SK-N-SH treated with all-trans-retinoic acid at 6 μM for 48 hours (cell line): ENCODE measurements around the gene MMADHC.
A peak's percentile ranks its signal among the peaks of the same experiment; 100 is the strongest.

Experiments
- ATAC-seq: fragments of 200-7000 bp; cut with Tn5 transposase; 3 replicates; pipeline ENCODE4 v1.9.1; 2020; ENCODE audit warnings: mild to moderate bottlenecking, moderate library complexity
- ARNTL ChIP-seq: fragments of 450-650 bp; formaldehyde crosslinking; IDR thresholded peaks from 2 replicates; pipeline ENCODE4 v1.5.0; 2020; ENCODE audit warnings: low read depth, mild to moderate bottlenecking, moderate library complexity, borderline replicate concordance
- BACH2 ChIP-seq: fragments of 250-450 bp; sonication (Bioruptor Pico); IDR thresholded peaks from 2 replicates; pipeline ENCODE4 v1.9.0; 2021; ENCODE audit warnings: mild to moderate bottlenecking, borderline replicate concordance
- CREB5 ChIP-seq: fragments of 250-450 bp; sonication (Bioruptor Pico); IDR thresholded peaks from 2 replicates; pipeline ENCODE4 v1.5.1; 2020; ENCODE audit warnings: low read depth, mild to moderate bottlenecking, moderate library complexity
- CSDC2 ChIP-seq: fragments of 250-450 bp; sonication (Bioruptor Pico); IDR thresholded peaks from 2 replicates; pipeline ENCODE4 v1.5.0; 2020; ENCODE audit warnings: mild to moderate bottlenecking, moderate library complexity
- CSRNP3 ChIP-seq: fragments of 250-450 bp; sonication (Bioruptor Pico); IDR thresholded peaks from 2 replicates; pipeline ENCODE4 v1.5.1; 2021; ENCODE audit warnings: mild to moderate bottlenecking, moderate library complexity
- ESRRG ChIP-seq: fragments of 250-450 bp; sonication (Bioruptor Pico); IDR thresholded peaks from 2 replicates; pipeline ENCODE4 v1.6.1; 2021; ENCODE audit warnings: mild to moderate bottlenecking
- GLIS3 ChIP-seq: fragments of 250-450 bp; sonication (Bioruptor Pico); IDR thresholded peaks from 2 replicates; pipeline ENCODE4 v1.5.0; 2020; ENCODE audit warnings: mild to moderate bottlenecking, moderate library complexity
- ISL1 ChIP-seq: fragments of 250-450 bp; sonication (Bioruptor Pico); IDR thresholded peaks from 2 replicates; pipeline ENCODE4 v2.1.2; 2022; ENCODE audit warnings: mild to moderate bottlenecking, moderate library complexity
- OSR1 ChIP-seq: fragments of 250-450 bp; sonication (Bioruptor Pico); IDR thresholded peaks from 2 replicates; pipeline ENCODE4 v1.8.0; 2022; ENCODE audit warnings: moderate library complexity, mild to moderate bottlenecking, inconsistent platforms
- PATZ1 ChIP-seq: fragments of 250-450 bp; sonication (Bioruptor Pico); IDR thresholded peaks from 2 replicates; pipeline ENCODE4 v1.8.0; 2020; ENCODE audit warnings: mild to moderate bottlenecking, moderate library complexity, borderline replicate concordance
- PPARA ChIP-seq: fragments of 250-450 bp; sonication (Bioruptor Pico); IDR thresholded peaks from 2 replicates; pipeline ENCODE4 v1.5.0; 2020; ENCODE audit warnings: mild to moderate bottlenecking, borderline replicate concordance
- RARB ChIP-seq: fragments of 250-450 bp; sonication (Bioruptor Pico); IDR thresholded peaks from 2 replicates; pipeline ENCODE4 v1.8.0; 2021; ENCODE audit warnings: mild to moderate bottlenecking, moderate library complexity
- SNAI2 ChIP-seq: fragments of 250-450 bp; sonication (Bioruptor Pico); IDR thresholded peaks from 2 replicates; pipeline ENCODE4 v1.5.0; 2020; ENCODE audit warnings: mild to moderate bottlenecking, moderate library complexity
- TCF4 ChIP-seq: fragments of 250-450 bp; sonication (Bioruptor Pico); IDR thresholded peaks from 2 replicates; pipeline ENCODE4 v1.8.0; 2021; ENCODE audit warnings: mild to moderate bottlenecking, moderate library complexity, borderline replicate concordance
- TOX ChIP-seq: fragments of 250-450 bp; sonication (Bioruptor Pico); IDR thresholded peaks from 2 replicates; pipeline ENCODE4 v1.8.0; 2021; ENCODE audit warnings: mild to moderate bottlenecking, moderate library complexity, borderline replicate concordance
- TSHZ2 ChIP-seq: fragments of 250-450 bp; sonication (Bioruptor Pico); IDR thresholded peaks from 2 replicates; pipeline ENCODE4 v1.5.0; 2020; ENCODE audit warnings: mild to moderate bottlenecking, moderate library complexity
- ZC3H10 ChIP-seq: fragments of 250-450 bp; sonication (Bioruptor Pico); IDR thresholded peaks from 2 replicates; pipeline ENCODE4 v1.5.1; 2021; ENCODE audit warnings: mild to moderate bottlenecking, moderate library complexity
- ZFP3 ChIP-seq: fragments of 250-450 bp; sonication (Bioruptor Pico); IDR thresholded peaks from 2 replicates; pipeline ENCODE4 v1.5.0; 2020; ENCODE audit warnings: mild to moderate bottlenecking, moderate library complexity
- ZFP30 ChIP-seq: fragments of 450-650 bp; formaldehyde crosslinking; IDR thresholded peaks from 2 replicates; pipeline ENCODE4 v1.5.0; 2022; ENCODE audit warnings: mild to moderate bottlenecking, moderate library complexity
- ZNF565 ChIP-seq: fragments of 450-650 bp; formaldehyde crosslinking; conservative IDR thresholded peaks from 2 replicates; pipeline ENCODE4 v1.5.0; 2020; ENCODE audit warnings: low read depth, mild to moderate bottlenecking, moderate library complexity
- ZNF70 ChIP-seq: fragments of 450-650 bp; formaldehyde crosslinking; IDR thresholded peaks from 2 replicates; pipeline ENCODE4 v1.5.0; 2020; ENCODE audit warnings: mild to moderate bottlenecking, moderate library complexity
- ZNF8 ChIP-seq: fragments of 450-650 bp; formaldehyde crosslinking; IDR thresholded peaks from 2 replicates; pipeline ENCODE4 v1.5.0; 2020; ENCODE audit warnings: mild to moderate bottlenecking, moderate library complexity

MMADHC gene

GRCh38 chr2:149534674-149535073, 52.9 kb downstream of the MMADHC start:
- no peak for ATAC-seq
- TF ChIP-seq GLIS3 (CRISPR knock-in tag): no peak
- no peak for TF ChIP-seq ESRRG
- TF ChIP-seq RARB (CRISPR knock-in tag): no peak
- TF ChIP-seq ZNF70 (CRISPR knock-in tag): no peak
- no peak for TF ChIP-seq BACH2 (CRISPR knock-in tag)
- TF ChIP-seq CREB5: no peak
- TF ChIP-seq ZFP3 (CRISPR knock-in tag): no peak
- TF ChIP-seq ZFP30 (CRISPR knock-in tag): no peak
- TF ChIP-seq ISL1 (CRISPR knock-in tag): no peak
- TF ChIP-seq SNAI2 (CRISPR knock-in tag): no peak
- no peak for TF ChIP-seq PATZ1 (CRISPR knock-in tag)
- no peak for TF ChIP-seq CSDC2 (CRISPR knock-in tag)
- no peak for TF ChIP-seq TOX (CRISPR knock-in tag)
- no peak for TF ChIP-seq CSRNP3 (CRISPR knock-in tag)
- no peak for TF ChIP-seq ZC3H10
- no peak for TF ChIP-seq PPARA (CRISPR knock-in tag)

- ATAC-seq: peak; percentile 14; the same call in 2 of the 3 replicates
- TF ChIP-seq ZNF70 (CRISPR knock-in tag): no peak
Measured at GRCh38 chr2:149528983-149529382, 58.6 kb downstream of the MMADHC start.

- peak; percentile 92 for ATAC-seq
Measured at GRCh38 chr2:149527998-149528755, 59.4 kb downstream of the MMADHC start.

GRCh38 chr2:149526689-149527088, 60.9 kb downstream of the MMADHC start:
- no peak for ATAC-seq
- no peak for TF ChIP-seq ARNTL
- TF ChIP-seq ZFP3 (CRISPR knock-in tag): no peak
- no peak for TF ChIP-seq SNAI2 (CRISPR knock-in tag)
- TF ChIP-seq GLIS3 (CRISPR knock-in tag): no peak
- TF ChIP-seq ESRRG: no peak
- no peak for TF ChIP-seq TOX (CRISPR knock-in tag)
- TF ChIP-seq CSDC2 (CRISPR knock-in tag): no peak
- TF ChIP-seq OSR1 (CRISPR knock-in tag): no peak
- no peak for TF ChIP-seq CSRNP3 (CRISPR knock-in tag)
- no peak for TF ChIP-seq ZFP30 (CRISPR knock-in tag)
- no peak for TF ChIP-seq TSHZ2 (CRISPR knock-in tag)
- TF ChIP-seq ZNF8 (CRISPR knock-in tag): no peak
- TF ChIP-seq PATZ1 (CRISPR knock-in tag): no peak
- no peak for TF ChIP-seq ZNF565 (CRISPR knock-in tag)

More at GRCh38 chr2:149527998-149528755, 59.4 kb downstream of the MMADHC start:
- TF ChIP-seq CSRNP3 (CRISPR knock-in tag) (no peak), ISL1 (CRISPR knock-in tag) (peak; percentile 91), TCF4 (CRISPR knock-in tag) (peak; percentile 42; the same call in 1 of the 2 replicates)
